Measurements from ENCODE around the gene FAM234B. TPM values are rescaled to one million over a fixed set of nuclear protein-coding genes. Genes with fewer than 3 reads are reported as not detected.

FAM234B gene
- total and polyA plus RNA-seq, 7 donors, result 0.60 to 5.0 (median 2.9) TPM

GRCh38 chr12:13100605-13100881 is 56.4 kb downstream of the FAM234B start:
- Histone ChIP-seq H3K4me3 (peak overlapping the region in 3 of 4 donors; percentile 50 to 59 (median 57)), H3K9me3 (no peaks in the 10 kb centered on the region), H3K27me3 (no peaks in the 10 kb centered on the region), H3K4me1 (peaks cover 0 to 45% (median 29%) of the 10 kb centered on the region in 4 donors), H3K27ac (peak overlapping the region; percentile 78 to 93 (median 80)), H3K36me3 (no peaks in the 10 kb centered on the region)
- 13 to 16% methylated on average over 6 of the region's 6 CpGs for WGBS, 2 donors
- no peak for DNase-seq
- TF ChIP-seq POLR2A (IDR thresholded peaks at IDR 0.05) (no peak), EP300 (IDR thresholded peaks at IDR 0.05) (no peak), POLR2AphosphoS5 (IDR thresholded peaks at IDR 0.05) (no peak)
- TF ChIP-seq, protein P1, sequence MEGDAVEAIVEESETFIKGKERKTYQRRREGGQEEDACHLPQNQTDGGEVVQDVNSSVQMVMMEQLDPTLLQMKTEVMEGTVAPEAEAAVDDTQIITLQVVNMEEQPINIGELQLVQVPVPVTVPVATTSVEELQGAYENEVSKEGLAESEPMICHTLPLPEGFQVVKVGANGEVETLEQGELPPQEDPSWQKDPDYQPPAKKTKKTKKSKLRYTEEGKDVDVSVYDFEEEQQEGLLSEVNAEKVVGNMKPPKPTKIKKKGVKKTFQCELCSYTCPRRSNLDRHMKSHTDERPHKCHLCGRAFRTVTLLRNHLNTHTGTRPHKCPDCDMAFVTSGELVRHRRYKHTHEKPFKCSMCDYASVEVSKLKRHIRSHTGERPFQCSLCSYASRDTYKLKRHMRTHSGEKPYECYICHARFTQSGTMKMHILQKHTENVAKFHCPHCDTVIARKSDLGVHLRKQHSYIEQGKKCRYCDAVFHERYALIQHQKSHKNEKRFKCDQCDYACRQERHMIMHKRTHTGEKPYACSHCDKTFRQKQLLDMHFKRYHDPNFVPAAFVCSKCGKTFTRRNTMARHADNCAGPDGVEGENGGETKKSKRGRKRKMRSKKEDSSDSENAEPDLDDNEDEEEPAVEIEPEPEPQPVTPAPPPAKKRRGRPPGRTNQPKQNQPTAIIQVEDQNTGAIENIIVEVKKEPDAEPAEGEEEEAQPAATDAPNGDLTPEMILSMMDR (IDR thresholded peaks at IDR 0.05), result no peak
- intact Hi-C loops (cut with DNase I), result loop anchor here (5.0 kb wide), 1 partner anchor 97 kb away; the partner anchor contains the start of gene EMP1

DNA sequence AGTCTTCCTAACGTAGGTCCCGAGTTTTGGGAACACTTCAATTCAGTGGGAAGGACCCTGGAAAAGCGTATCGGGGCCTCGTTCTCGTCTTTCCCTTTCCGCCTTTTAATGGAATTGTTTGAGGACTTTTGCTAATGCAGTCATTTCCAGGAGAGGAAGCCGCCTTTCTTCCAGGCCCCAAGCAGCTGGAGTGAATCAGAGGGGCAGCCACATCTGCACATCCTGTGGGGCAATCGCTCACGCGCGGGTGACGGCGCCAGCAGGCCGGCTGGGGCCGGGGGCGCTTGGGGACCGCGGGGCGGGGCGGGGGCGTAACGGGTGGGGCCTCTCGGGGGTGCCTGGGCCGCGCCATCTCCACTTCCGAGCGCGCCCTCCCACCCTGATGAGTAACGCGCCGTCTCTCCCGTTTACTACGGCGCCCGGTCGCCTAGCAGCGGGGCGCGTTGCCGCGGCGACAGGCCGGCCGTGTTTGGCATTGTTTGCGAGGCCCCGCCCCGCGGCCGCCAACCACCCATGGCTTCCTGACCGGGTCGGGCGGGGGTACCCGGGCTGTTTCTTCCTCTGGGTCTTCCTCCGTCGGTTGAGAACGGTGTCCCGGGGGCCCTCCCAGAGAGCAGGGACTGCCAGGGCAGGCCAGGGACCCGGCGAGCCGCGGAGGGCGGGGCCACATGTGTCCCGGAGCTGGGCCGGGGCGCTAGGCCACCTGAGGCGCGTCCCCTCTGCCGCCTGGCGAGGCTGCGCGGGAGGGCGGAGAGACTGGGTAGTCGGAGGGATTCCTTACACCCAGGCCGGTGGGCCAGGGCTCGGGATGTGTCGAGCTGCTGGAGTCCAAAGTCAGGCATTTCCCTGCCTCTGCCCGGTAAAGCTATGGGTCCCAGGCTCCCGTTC is 56.9 kb downstream of the FAM234B start:
- peak overlapping the region; percentile 78 to 93 (median 80) for H3K27ac ChIP-seq
- H3K27me3 ChIP-seq, result no peaks in the 10 kb centered on the region
- H3K4me3 ChIP-seq, result peak overlapping the region; percentile 46 to 59 (median 54)
- no peaks in the 10 kb centered on the region for H3K9me3 ChIP-seq
- H3K4me1 ChIP-seq, result peaks cover 0 to 45% (median 29%) of the 10 kb centered on the region in 4 donors
- TF ChIP-seq EP300 (IDR thresholded peaks at IDR 0.05) (peak in 3 of 4 donors; percentile 18 to 78 (median 75)), POLR2AphosphoS5 (IDR thresholded peaks at IDR 0.05) (peak; percentile 68 to 90 (median 76)), POLR2A (IDR thresholded peaks at IDR 0.05) (no peak)
- TF ChIP-seq, protein P1 (IDR thresholded peaks at IDR 0.05), result no peak
- intact Hi-C loops (cut with DNase I), result loop anchor here (5.0 kb wide), 1 partner anchor 96 kb away; the partner anchor contains the start of gene EMP1
- WGBS, 2 donors, result 2% methylated on average over 79 of the region's 79 CpGs
- H3K36me3 ChIP-seq, result no peaks in the 10 kb centered on the region
- DNase-seq, result peak; percentile 95

GRCh38 chr12:13101821-13102375 is 57.7 kb downstream of the FAM234B start:
- WGBS, 2 donors, result 11 to 42% methylated on average over 10 of the region's 10 CpGs
- Histone ChIP-seq H3K36me3 (no peaks in the 10 kb centered on the region), H3K4me3 (peak overlapping the region in 3 of 4 donors; percentile 50 to 59 (median 57)), H3K4me1 (peaks cover 0 to 45% (median 29%) of the 10 kb centered on the region in 4 donors), H3K27me3 (no peaks in the 10 kb centered on the region), H3K27ac (peak overlapping the region; percentile 78 to 93 (median 80)), H3K9me3 (no peaks in the 10 kb centered on the region)
- intact Hi-C loops (cut with DNase I), result loop anchor here (5.0 kb wide), 1 partner anchor 95 kb away; the partner anchor contains the start of gene EMP1
- DNase-seq, result no peak
- TF ChIP-seq POLR2AphosphoS5 (IDR thresholded peaks at IDR 0.05) (no peak), POLR2A (IDR thresholded peaks at IDR 0.05) (no peak), EP300 (IDR thresholded peaks at IDR 0.05) (no peak)
- TF ChIP-seq, protein P1 (IDR thresholded peaks at IDR 0.05), result no peak

- peaks cover 0 to 43% (median 29%) of the 10 kb centered on the region in 4 donors for H3K4me1 ChIP-seq
- H3K36me3 ChIP-seq, result no peaks in the 10 kb centered on the region
- no peak for DNase-seq
- WGBS, 2 donors, result 68 to 69% methylated on average over 7 of the region's 7 CpGs
- TF ChIP-seq, protein P1 (IDR thresholded peaks at IDR 0.05), result no peak
- no peak for TF ChIP-seq EP300 (IDR thresholded peaks at IDR 0.05)
- no peak for TF ChIP-seq POLR2A (IDR thresholded peaks at IDR 0.05)
- TF ChIP-seq POLR2AphosphoS5 (IDR thresholded peaks at IDR 0.05), result no peak
- H3K9me3 ChIP-seq, result no peaks in the 10 kb centered on the region
- intact Hi-C loops (cut with DNase I), result loop anchor here (5.0 kb wide), 1 partner anchor 95 kb away; the partner anchor contains the start of gene EMP1
- peak overlapping the region; percentile 78 to 93 (median 80) for H3K27ac ChIP-seq
- no peak overlapping the region for H3K4me3 ChIP-seq
- H3K27me3 ChIP-seq, result no peaks in the 10 kb centered on the region
These were observed 58.4 kb downstream of the FAM234B start for GRCh38 chr12:13102461-13103195.

Data from sigmoid colon (tissue), 7 donors.